Measurements from ENCODE around the gene GATD1. TPM values are rescaled to one million over a fixed set of nuclear protein-coding genes. Genes with fewer than 3 reads are reported as not detected.

GATD1 gene
- polyA plus RNA-seq, 1 experiment = 37.9 TPM

DNA sequence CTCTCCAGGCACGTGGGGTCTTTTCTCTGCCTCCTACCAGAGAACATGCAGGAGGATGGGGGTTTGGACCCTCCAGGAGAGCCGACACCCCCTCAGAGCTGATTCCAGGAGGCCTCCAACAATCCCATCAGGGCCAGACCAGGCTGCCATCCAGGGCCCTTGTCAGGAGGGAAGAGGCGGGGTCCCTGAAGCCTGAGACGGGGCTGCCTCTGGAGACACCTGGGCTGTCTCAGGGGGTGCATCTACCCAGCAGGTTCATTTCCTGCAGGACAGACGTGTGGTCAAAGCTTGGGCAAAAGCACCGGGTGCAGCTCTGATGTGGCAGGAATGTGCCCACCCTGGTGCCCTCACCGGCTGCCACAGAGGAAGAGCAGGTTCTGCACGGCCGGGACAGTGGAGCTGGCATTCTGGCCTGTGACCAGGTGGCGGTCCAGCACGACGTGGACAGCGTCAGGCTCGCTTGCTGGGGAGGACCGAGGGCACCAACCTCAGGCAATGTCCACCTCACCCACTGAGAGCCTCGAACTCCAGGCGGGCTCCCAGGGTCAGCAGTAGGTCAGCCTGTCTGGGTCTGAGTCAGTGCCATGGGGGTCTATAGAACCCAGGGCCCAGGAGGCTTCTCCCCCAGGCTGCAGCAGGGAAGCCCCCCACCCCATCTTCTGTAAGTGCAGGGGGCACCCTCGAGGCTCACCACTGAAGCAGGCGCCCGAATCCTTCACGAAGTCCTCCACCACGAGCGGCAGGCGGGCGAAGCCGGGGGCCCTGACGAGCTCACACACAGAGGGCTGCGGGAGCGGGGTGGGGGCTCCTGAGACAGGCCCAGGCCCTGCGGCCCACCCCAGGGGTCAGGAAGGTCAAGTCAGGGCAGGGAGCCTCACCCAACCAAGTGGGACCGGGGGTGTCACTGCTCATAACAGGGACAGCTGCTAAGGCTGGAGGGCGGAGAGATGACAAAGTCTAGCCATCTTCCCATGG is 6.4 kb downstream of the GATD1 start:
- TF ChIP-seq, protein P1, sequence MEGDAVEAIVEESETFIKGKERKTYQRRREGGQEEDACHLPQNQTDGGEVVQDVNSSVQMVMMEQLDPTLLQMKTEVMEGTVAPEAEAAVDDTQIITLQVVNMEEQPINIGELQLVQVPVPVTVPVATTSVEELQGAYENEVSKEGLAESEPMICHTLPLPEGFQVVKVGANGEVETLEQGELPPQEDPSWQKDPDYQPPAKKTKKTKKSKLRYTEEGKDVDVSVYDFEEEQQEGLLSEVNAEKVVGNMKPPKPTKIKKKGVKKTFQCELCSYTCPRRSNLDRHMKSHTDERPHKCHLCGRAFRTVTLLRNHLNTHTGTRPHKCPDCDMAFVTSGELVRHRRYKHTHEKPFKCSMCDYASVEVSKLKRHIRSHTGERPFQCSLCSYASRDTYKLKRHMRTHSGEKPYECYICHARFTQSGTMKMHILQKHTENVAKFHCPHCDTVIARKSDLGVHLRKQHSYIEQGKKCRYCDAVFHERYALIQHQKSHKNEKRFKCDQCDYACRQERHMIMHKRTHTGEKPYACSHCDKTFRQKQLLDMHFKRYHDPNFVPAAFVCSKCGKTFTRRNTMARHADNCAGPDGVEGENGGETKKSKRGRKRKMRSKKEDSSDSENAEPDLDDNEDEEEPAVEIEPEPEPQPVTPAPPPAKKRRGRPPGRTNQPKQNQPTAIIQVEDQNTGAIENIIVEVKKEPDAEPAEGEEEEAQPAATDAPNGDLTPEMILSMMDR (IDR thresholded peaks at IDR 0.05; ENCODE audit: insufficient read depth, low read depth, low read length) = no peak
- peaks cover 37% of the 10 kb centered on the region for H3K36me3 ChIP-seq (ENCODE audit: control insufficient read depth, insufficient read depth, low read length)
- no peak overlapping the region for H3K4me3 ChIP-seq (ENCODE audit: low read depth, low read length)
- CTCF ChIA-PET = interaction anchor here (0.8 kb wide), 1 partner anchor 42 kb away, joined by 3 read pairs; no protein-coding TSS in a partner anchor
- DNase-seq (ENCODE audit: low read depth) = no peak
- no peaks in the 10 kb centered on the region for H3K27me3 ChIP-seq (ENCODE audit: control insufficient read depth, insufficient read depth, low read length)
- POLR2A ChIA-PET = no interaction called here

DNA sequence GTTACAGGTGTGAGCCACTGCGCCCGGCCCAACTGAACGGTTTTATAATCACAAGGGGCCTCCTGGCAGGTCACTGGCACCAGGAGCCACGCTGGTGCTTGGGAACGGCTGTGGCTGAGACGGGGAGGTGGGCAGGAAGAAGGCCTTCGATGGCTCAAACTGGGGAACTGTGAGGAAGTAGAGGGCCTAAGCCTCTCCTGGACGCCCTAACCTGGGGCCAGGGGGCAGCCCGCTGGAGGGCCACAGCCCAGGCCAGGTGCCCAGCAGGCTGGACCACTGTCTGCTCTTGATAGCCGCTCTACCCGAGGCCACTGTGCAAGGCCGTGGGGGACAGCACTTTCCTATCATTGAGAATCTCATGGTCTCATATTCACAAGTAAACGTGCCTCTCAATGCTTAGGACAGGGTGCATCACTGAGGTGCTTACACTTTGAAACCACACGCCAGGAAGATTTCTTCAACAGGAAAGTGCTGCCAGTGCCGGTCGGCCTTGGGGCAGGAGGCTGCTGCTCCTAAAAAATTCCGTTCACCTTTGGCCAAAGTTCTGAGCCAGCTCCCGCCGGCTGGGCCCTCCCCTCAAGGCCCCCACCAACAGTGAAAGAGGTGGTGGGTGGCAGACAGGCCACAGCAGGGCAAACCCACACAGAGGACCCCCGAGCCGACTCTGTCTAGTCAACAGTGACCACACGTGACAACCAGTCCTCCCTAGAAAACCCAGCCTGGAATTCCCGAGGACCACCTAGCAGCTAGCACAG is 7.2 kb downstream of the GATD1 start:
- peaks cover 40% of the 10 kb centered on the region for H3K36me3 ChIP-seq (ENCODE audit: control insufficient read depth, insufficient read depth, low read length)
- DNase-seq (ENCODE audit: low read depth) = no peak

DNA sequence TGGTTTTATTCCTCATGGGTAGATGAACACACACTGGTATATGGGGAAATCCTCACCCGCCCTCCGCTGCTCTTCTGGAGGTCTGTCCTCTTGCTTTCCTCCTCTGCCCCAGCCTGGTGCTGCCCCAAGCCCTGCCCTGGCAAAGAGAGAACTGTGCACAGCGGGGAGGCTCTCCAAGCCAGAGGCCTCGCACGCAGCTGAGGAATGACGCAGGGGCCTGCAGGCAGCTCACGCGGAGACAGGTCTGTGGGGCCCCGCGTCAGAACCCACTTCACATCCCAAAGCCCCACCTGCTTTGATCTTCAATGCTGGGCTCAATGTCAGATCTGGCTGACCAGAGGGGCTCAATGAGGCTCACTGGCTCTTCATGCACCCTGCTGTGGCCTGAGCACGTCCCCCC is 10.0 kb downstream of the GATD1 start:
- DNase-seq (ENCODE audit: low read depth) = no peak
- no peaks in the 10 kb centered on the region for H3K27me3 ChIP-seq (ENCODE audit: control insufficient read depth, insufficient read depth, low read length)
- no peak overlapping the region for H3K4me3 ChIP-seq (ENCODE audit: low read depth, low read length)
- POLR2A ChIA-PET = interaction anchor here (0.7 kb wide), 1 partner anchor 320 kb away, joined by 4 read pairs; no protein-coding TSS in a partner anchor
- H3K36me3 ChIP-seq (ENCODE audit: control insufficient read depth, insufficient read depth, low read length) = peaks cover 39% of the 10 kb centered on the region
- CTCF ChIA-PET = no interaction called here
- TF ChIP-seq, protein P1 (IDR thresholded peaks at IDR 0.05; ENCODE audit: insufficient read depth, low read depth, low read length) = no peak

More for the DNA sequence above, 7.2 kb downstream of the GATD1 start:
- CTCF ChIA-PET = no interaction called here
- no peak overlapping the region for H3K4me3 ChIP-seq (ENCODE audit: low read depth, low read length)
- POLR2A ChIA-PET = no interaction called here
- TF ChIP-seq, protein P1 (IDR thresholded peaks at IDR 0.05; ENCODE audit: insufficient read depth, low read depth, low read length) = no peak
- no peaks in the 10 kb centered on the region for H3K27me3 ChIP-seq (ENCODE audit: control insufficient read depth, insufficient read depth, low read length)

DNA sequence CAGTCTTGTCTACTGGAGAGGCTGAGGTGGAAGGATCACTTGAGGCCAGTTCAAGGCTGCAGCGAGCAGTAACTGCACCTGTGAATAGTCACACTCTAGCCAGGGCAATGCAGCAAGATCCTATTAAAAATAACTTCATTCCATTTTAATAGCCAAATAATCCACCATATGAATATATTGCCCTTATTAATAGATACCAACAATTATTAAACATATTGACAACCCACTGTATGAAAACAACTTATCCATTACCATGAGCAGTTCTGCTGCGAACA is 10.4 kb downstream of the GATD1 start:
- H3K27me3 ChIP-seq (ENCODE audit: control insufficient read depth, insufficient read depth, low read length) = no peaks in the 10 kb centered on the region
- H3K4me3 ChIP-seq (ENCODE audit: low read depth, low read length) = no peak overlapping the region
- peaks cover 37% of the 10 kb centered on the region for H3K36me3 ChIP-seq (ENCODE audit: control insufficient read depth, insufficient read depth, low read length)
- DNase-seq (ENCODE audit: low read depth) = no peak
- CTCF ChIA-PET = interaction anchor here (1.4 to 1.5 kb wide), 2 partner anchors 17 to 20 kb away, joined by 6 to 8 read pairs; partner anchors contain the start of gene TALDO1
- TF ChIP-seq, protein P1 (IDR thresholded peaks at IDR 0.05; ENCODE audit: insufficient read depth, low read depth, low read length) = no peak
- POLR2A ChIA-PET = no interaction called here

All from BJ (cell line).